IMR-90 (cell line): ENCODE measurements around the gene SHB. TPM values are rescaled to one million over a fixed set of nuclear protein-coding genes. Genes with fewer than 3 reads are reported as not detected.

Source experiments
- ATAC-seq: fragments of 200-7000 bp; cut with Tn5 transposase; 2 replicates; pipeline ENCODE4 v1.9.1; 2020; ENCODE audit warnings: low read depth, mild to moderate bottlenecking, moderate library complexity
- BruUV-seq: library from RNA; stranded (reverse); fragments of 400-500 nt; replicated peaks from 2 replicates; lab custom pipeline; 2021; lab: Mats Ljungman, UMichigan
- CTCF ChIA-PET: fragments of 300-600 bp; formaldehyde crosslinking; extraction: SDS; loops from one replicate; lab custom pipeline; 2021; ENCODE audit warnings: antibody characterized with exemption; lab: Yijun Ruan, JAX
- POLR2A ChIA-PET: fragments of 300-600 bp; sonication (Branson Sonifier 250); formaldehyde crosslinking; loops from one replicate; lab custom pipeline; 2022; ENCODE audit warnings: antibody characterized with exemption; ENCODE audit not compliant: unreplicated experiment; lab: Charles Lee
- DNase-seq: peaks from one replicate; pipeline ENCODE4 v3.0.0; 2013
- H2AFZ ChIP-seq: replicated peaks from 2 replicates; pipeline ENCODE3; 2013; ENCODE audit warnings: low read length, mild to moderate bottlenecking; ENCODE audit not compliant: poor library complexity
- H2AK5ac ChIP-seq: 2 replicates; pipeline ENCODE4 v1.6.1; 2013; ENCODE audit warnings: low read depth, low read length, inconsistent platforms
- H2AK9ac ChIP-seq: replicated peaks from 2 replicates; pipeline ENCODE3; 2013; ENCODE audit warnings: mild to moderate bottlenecking, low read depth, low read length, moderate library complexity; ENCODE audit not compliant: poor library complexity
- H2BK120ac ChIP-seq: 2 replicates; pipeline ENCODE4 v1.6.1; 2013; ENCODE audit warnings: low read depth, low read length, inconsistent platforms
- H2BK15ac ChIP-seq: 3 replicates; pipeline ENCODE4 v1.6.1; 2013; ENCODE audit warnings: low read depth, low read length, inconsistent platforms
- H2BK20ac ChIP-seq: 2 replicates; pipeline ENCODE4 v1.6.1; 2013; ENCODE audit warnings: low read depth, mild to moderate bottlenecking, inconsistent platforms, low read length, moderate library complexity
- H2BK5ac ChIP-seq: 2 replicates; pipeline ENCODE4 v1.6.1; 2013; ENCODE audit warnings: mild to moderate bottlenecking, low read depth, low read length, inconsistent platforms; ENCODE audit not compliant: poor library complexity, severe bottlenecking
- H3K14ac ChIP-seq: replicated peaks from 2 replicates; pipeline ENCODE4 v1.6.1; 2013; ENCODE audit warnings: low read depth, low read length, inconsistent platforms
- H3K18ac ChIP-seq: 2 replicates; pipeline ENCODE4 v1.6.1; 2013; ENCODE audit warnings: low read depth, low read length, control low read depth
- H3K23ac ChIP-seq: 2 replicates; pipeline ENCODE4 v1.6.1; 2013; ENCODE audit warnings: low read depth, low read length, inconsistent platforms
- H3K27ac ChIP-seq: 2 replicates; pipeline ENCODE4 v1.5.1; 2013; ENCODE audit warnings: mild to moderate bottlenecking, control low read depth, low read length; ENCODE audit not compliant: insufficient read depth
- H3K27me3 ChIP-seq: 2 replicates; pipeline ENCODE4 v1.6.1; 2013; ENCODE audit warnings: low read length; ENCODE audit not compliant: control insufficient read depth, insufficient read depth
- H3K36me3 ChIP-seq: 2 replicates; pipeline ENCODE4 v1.6.1; 2013; ENCODE audit warnings: low read length, mixed read lengths; ENCODE audit not compliant: control insufficient read depth, insufficient read depth
- H3K4ac ChIP-seq: 2 replicates; pipeline ENCODE4 v1.6.1; 2013; ENCODE audit warnings: low read depth, low read length, inconsistent platforms
- H3K4me1 ChIP-seq: 2 replicates; pipeline ENCODE4 v1.6.1; 2013; ENCODE audit warnings: low read length, mixed read lengths; ENCODE audit not compliant: control insufficient read depth, insufficient read depth
- H3K4me2 ChIP-seq: 2 replicates; pipeline ENCODE4 v1.6.1; 2013; ENCODE audit warnings: low read depth, mild to moderate bottlenecking, control low read depth, low read length, moderate library complexity
- H3K4me3 ChIP-seq: 2 replicates; pipeline ENCODE4 v1.5.1; 2013; ENCODE audit warnings: low read depth, mild to moderate bottlenecking, control low read depth, low read length, moderate library complexity; ENCODE audit not compliant: insufficient read depth
- H3K56ac ChIP-seq: 2 replicates; pipeline ENCODE4 v1.6.1; 2013; ENCODE audit warnings: low read length, inconsistent platforms; ENCODE audit not compliant: insufficient read depth; ENCODE audit errors: extremely low read depth
- H3K79me1 ChIP-seq, 2 experiments: 2 replicates each; pipeline ENCODE4 v1.6.1; 2013; ENCODE audit warnings: low read length in 2 of 2, inconsistent platforms in 1 of 2, low read depth in 1 of 2
- H3K9ac ChIP-seq: 2 replicates; pipeline ENCODE4 v1.6.1; 2013; ENCODE audit warnings: low read depth, low read length, control low read depth
- H3K9me1 ChIP-seq: 2 replicates; pipeline ENCODE4 v1.6.1; 2013; ENCODE audit warnings: low read length, inconsistent platforms; ENCODE audit not compliant: insufficient read depth
- H3K9me3 ChIP-seq: 2 replicates; pipeline ENCODE4 v1.6.1; 2013; ENCODE audit warnings: low read length; ENCODE audit not compliant: control insufficient read depth, insufficient read depth
- H4K20me1 ChIP-seq: 2 replicates; pipeline ENCODE4 v1.6.1; 2013; ENCODE audit warnings: low read length, inconsistent platforms; ENCODE audit not compliant: insufficient read depth
- H4K5ac ChIP-seq: 2 replicates; pipeline ENCODE4 v1.6.1; 2013; ENCODE audit warnings: mild to moderate bottlenecking, low read depth, low read length, control low read depth
- H4K8ac ChIP-seq, 2 experiments: 2 replicates each; pipeline ENCODE4 v1.6.1; 2013; ENCODE audit warnings: low read depth in 2 of 2, low read length in 2 of 2, control low read depth in 1 of 2, inconsistent platforms in 1 of 2
- H4K91ac ChIP-seq: 2 replicates; pipeline ENCODE4 v1.6.1; 2013; ENCODE audit warnings: low read depth, low read length, inconsistent platforms; ENCODE audit not compliant: insufficient read depth
- BHLHE40 ChIP-seq: fragments of 150-350 bp; IDR thresholded peaks from 2 replicates; pipeline ENCODE4 v1.6.1; 2016; ENCODE audit warnings: mild to moderate bottlenecking, low read depth, low read length
- CEBPB ChIP-seq: IDR thresholded peaks from 2 replicates; pipeline ENCODE4 v1.6.1; 2012; ENCODE audit warnings: low read depth, low read length, improper control_type of control experiment
- RFX5 ChIP-seq: IDR thresholded peaks from 2 replicates; pipeline ENCODE4 v1.8.0; 2012; ENCODE audit warnings: low read depth, mild to moderate bottlenecking, low read length, moderate library complexity
- USF2 ChIP-seq: fragments of 150-350 bp; IDR thresholded peaks from 2 replicates; pipeline ENCODE4 v1.6.1; 2017; ENCODE audit warnings: mild to moderate bottlenecking, antibody characterized with exemption, low read length, low read depth
- WGBS, 2 experiments: methylation state at CpG; one replicate each; pipeline versions ENCODE4 v1.1.5 to v1.1.7; 2013; ENCODE audit warnings: missing lambda C conversion rate in 2 of 2; ENCODE audit not compliant: insufficient read length in 1 of 2; ENCODE audit errors: extremely low coverage in 2 of 2; 5-methylcytosine and 5-hydroxymethylcytosine counted together
- dilution Hi-C: fragments of 300-500 bp; cut with HindIII; formaldehyde crosslinking; loops from one replicate; pipeline ENCODE4 v1.14.3; 2018; ENCODE audit warnings: low sequenced_read_pairs; ENCODE audit not compliant: unreplicated experiment
- in situ Hi-C: fragments of 300-500 bp; cut with MboI; formaldehyde crosslinking; loops from 3 replicates; pipeline ENCODE4 v1.14.3; 2019; ENCODE audit warnings: low sequenced_read_pairs, inconsistent platforms, mixed read lengths
- intact Hi-C: fragments of 100-400 bp; cut with micrococcal nuclease; formaldehyde crosslinking; loops from 2 replicates; pipeline ENCODE4 v1.10.0; 2022
- polyA plus RNA-seq, 3 experiments: library from polyadenylated mRNA; depleted of rRNA; stranded (reverse); fragments of >200 nt; gene quantifications; 2 replicates each; pipeline ENCODE4 v1.2.3, GENCODE V29; 2012; ENCODE audit warnings: low replicate concordance in 1 of 3
- total RNA-seq: library from RNA; depleted of rRNA; stranded (reverse); fragments of >200 nt; gene quantifications from 2 replicates; pipeline ENCODE4 v1.2.3, GENCODE V29; 2012

SHB gene
- total and polyA plus RNA-seq, 2 of the 4 experiments (the other 2 are of a cell fraction) = 6.1 to 20.4 TPM

GRCh38 chr9:38061326-38061977 lies 7.6 kb downstream of the SHB start:
- peaks cover 0 to 91% of the 10 kb centered on the region in 2 experiments; a peak in 3 of 4 replicates for H3K79me1 ChIP-seq
- peak overlapping the region; percentile 37 for H2AK9ac ChIP-seq
- ChIA-PET CTCF (no interaction called here), POLR2A (no interaction called here)
- H3K4me1 ChIP-seq = peaks cover 52% of the 10 kb centered on the region
- H4K91ac ChIP-seq = no peak overlapping the region
- 82% methylated on average over 2 of the region's 6 CpGs; no CpG with 5 or more reads in 1 of the 2 experiments for WGBS, 2 experiments
- no peak for DNase-seq
- H3K14ac ChIP-seq = peak overlapping the region; percentile 12
- H3K23ac ChIP-seq = peak overlapping the region; percentile 53
- H2AK5ac ChIP-seq = peak overlapping the region; percentile 56; the same call in 1 of the 2 replicates
- no peak overlapping the region for H3K56ac ChIP-seq
- no peaks in the 10 kb centered on the region for H3K9me3 ChIP-seq
- H3K9me1 ChIP-seq = peaks cover 61% of the 10 kb centered on the region
- peaks cover 32% of the 10 kb centered on the region for H3K36me3 ChIP-seq
- H2BK5ac ChIP-seq = no peak overlapping the region
- ATAC-seq = no peak
- H3K18ac ChIP-seq = no peak overlapping the region
- no peak overlapping the region for H2BK20ac ChIP-seq
- peak overlapping the region; percentile 24; the same call in 1 of the 2 replicates for H3K27ac ChIP-seq
- BruUV-seq = no TSS peak
- H3K4ac ChIP-seq = no peak overlapping the region
- H3K9ac ChIP-seq = no peak overlapping the region
- no peak for TF ChIP-seq USF2
- no peak for TF ChIP-seq CEBPB
- no peak for TF ChIP-seq RFX5
- 0 out of 2 replicates have a peak, but pooled peaks have one; percentile 37 for TF ChIP-seq BHLHE40
- H2AFZ ChIP-seq = no peak overlapping the region
- H3K27me3 ChIP-seq = no peaks in the 10 kb centered on the region
- no peak overlapping the region for H3K4me3 ChIP-seq
- no peak overlapping the region for H4K5ac ChIP-seq
- H3K4me2 ChIP-seq = no peak overlapping the region
- 0 out of 4 replicates have a peak overlapping the region, but pooled peaks of 1 of the 2 experiments have one; percentile 3 for H4K8ac ChIP-seq
- no peak overlapping the region for H2BK15ac ChIP-seq
- dilution Hi-C loops = loop anchor here (25.0 kb wide), 1 partner anchor 124 kb away; no protein-coding TSS in a partner anchor
- H2BK120ac ChIP-seq = no peak overlapping the region
- in situ Hi-C loops = loop anchor here (5.0 to 25.0 kb wide), 3 partner anchors 39 to 574 kb away; partner anchors contain the start of gene POLR1E
- intact Hi-C loops = no loop called here
- H4K20me1 ChIP-seq = peaks cover 98% of the 10 kb centered on the region
